HG02973 (cell line): ENCODE results near the gene TNFAIP2.

Source experiments
- ATAC-seq: cut with Tn5 transposase; IDR thresholded peaks from one replicate; pipeline ENCODE4 v1.9.1; 2021; ENCODE audit warnings: moderate library complexity; ENCODE audit not compliant: unreplicated experiment

Gene TNFAIP2

DNA sequence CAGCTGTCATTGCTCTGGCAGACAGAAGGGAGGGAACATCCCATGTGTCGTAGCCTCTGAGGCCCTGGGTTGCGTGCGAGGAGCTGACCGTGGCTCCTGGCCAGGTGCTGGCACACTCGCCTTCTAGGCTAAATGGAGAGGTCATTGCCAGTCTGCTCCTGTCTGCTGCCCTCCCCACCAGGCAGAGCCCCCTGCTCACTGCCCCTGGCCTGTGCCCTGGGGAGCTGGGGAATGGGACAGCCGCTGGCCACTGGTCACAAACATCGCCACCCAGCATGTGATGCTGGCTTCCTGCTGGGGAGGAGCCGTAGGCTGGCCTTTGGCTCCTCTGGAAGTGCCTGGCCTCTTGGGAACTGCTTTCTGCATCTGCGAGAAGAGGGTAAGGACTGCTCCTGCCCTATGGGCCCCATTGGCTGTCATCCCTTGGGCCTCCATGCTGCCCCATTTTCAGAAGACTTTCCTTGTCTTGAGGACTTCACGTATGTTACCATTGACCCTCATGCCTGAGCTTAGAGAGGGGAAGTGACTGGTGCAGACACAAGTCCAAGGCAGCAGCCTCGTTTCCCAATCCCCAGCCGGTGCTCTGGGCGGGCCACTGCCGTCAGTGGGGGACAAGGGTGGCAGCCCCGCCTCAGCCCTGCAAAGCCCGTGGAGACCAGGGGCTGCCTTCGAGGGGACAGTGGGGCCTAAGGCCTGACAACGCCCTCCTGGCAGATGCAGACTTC is 2.0 kb upstream of the TNFAIP2 start:
- ATAC-seq, result no peak

DNA sequence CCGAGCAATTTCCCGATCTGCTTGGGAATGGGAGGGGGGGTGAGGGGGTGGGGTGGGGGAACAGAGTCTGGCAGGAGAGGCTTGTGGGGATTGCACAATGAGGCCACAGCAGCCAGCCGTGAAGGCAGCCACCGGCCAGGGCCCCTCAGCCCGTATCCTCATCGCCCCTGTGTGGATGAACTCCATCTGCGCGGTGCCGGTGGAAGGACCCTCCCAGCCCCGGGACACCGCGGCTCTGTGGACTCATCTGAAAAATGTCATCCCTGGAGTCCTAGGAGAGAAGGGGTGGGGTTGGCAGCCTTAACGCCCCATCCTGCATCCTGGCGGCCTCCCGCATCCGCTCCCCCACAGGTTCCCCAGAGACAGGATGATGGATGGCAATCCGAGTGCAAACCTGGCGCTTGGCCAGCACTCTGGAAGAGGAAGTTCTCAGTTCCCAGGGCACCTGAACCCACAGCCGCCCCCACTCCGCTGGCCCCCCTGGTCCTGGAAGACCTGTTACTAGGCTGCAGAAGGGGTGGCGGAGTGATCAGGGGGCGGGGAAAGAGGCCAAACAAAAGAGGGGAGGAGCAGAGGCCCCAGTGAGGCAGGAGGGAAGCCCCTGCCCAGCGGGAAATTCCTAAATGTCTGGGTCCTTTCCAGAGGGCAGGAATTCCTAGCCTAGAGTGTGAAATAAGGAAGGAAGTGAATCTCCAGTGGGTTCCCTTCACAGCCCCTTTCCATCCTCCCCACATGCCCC is 1.2 kb upstream of the TNFAIP2 start:
- no peak for ATAC-seq

DNA sequence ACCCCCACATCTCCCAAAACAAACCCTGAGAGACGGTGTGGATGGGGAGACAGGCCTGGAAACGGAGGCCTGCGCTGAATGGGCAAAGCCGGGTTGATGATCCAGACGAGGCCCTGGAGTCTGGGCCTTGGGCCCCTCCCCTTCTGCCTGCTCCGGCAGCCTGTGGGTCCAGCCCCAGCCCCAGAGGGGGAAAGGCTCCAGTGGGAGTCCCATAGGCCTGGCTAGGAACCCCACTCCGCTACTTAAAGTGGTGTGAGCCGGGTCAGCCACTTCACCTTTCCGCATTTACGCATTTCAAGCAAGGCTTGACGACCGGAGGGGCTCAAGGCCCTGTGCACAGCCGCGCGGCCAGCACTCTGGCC is 695 bp upstream of the TNFAIP2 start:
- ATAC-seq, result no peak

DNA sequence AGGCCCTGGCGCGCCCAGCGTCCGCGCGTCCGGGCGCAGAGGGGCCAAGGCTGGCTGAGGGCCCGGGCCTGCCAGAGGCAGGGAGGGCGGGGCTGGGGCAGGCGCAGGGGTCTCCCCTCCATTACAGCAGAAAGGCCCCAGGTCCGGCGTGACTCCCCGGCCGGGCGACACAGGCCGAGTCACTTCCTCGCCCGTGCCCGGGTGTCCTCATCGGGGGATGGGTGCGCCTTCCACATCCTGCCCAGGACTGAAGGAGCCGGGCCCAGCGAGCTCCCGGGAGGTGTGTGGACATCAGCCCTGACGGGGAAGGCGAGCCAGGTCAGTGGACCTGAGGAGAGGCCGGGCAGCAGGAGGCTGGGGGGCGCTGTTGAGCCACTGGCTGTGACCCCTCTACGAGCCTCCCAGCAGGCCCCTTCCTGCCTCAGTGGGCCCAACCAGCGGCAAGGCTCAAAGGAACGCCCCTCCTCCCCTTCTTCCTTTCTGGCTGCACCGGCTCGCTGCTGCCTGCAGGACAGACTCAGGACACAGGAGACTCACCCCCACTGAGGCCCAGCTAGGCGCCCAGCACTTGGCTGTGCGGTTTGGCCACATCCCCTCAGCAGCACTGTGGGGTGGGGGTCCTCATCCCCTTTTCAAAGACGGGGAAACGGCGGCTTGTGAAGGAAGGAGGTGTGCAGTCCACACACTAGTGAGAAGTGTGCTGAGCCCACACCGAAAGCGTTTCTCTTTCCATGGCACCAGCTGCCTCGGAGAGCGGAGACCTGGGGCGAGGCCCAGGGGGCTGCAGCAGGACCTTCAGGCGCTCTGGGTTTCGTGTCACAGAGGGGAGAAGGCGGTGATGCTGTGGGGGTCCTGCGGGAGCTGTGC is 606 bp downstream of the TNFAIP2 start:
- no peak for ATAC-seq

DNA sequence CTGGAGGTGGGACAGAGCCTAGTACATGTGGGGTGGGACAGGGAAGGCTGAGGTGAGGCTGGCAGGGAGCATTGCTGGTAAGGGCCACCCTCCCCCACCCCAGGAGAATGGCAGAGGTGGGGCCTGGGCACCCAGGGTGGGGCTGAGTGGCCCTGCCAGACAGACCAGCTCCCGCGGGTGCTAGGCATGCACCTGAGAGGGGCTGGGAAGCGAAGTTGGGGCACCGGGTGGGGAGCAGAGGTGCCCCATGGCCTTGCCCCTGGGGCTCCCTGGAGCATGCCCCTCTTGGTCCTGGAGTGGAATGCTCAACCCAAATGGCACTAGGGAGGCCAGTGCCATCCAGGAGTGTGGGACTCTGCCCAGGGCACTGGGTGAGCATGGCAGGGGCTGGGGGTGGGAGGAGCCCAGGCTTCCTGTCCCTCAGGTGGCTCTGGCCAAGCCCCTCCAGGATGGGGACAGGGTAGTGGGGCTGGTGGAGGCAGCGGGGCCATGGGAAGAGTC is 1.3 kb downstream of the TNFAIP2 start:
- no peak for ATAC-seq

DNA sequence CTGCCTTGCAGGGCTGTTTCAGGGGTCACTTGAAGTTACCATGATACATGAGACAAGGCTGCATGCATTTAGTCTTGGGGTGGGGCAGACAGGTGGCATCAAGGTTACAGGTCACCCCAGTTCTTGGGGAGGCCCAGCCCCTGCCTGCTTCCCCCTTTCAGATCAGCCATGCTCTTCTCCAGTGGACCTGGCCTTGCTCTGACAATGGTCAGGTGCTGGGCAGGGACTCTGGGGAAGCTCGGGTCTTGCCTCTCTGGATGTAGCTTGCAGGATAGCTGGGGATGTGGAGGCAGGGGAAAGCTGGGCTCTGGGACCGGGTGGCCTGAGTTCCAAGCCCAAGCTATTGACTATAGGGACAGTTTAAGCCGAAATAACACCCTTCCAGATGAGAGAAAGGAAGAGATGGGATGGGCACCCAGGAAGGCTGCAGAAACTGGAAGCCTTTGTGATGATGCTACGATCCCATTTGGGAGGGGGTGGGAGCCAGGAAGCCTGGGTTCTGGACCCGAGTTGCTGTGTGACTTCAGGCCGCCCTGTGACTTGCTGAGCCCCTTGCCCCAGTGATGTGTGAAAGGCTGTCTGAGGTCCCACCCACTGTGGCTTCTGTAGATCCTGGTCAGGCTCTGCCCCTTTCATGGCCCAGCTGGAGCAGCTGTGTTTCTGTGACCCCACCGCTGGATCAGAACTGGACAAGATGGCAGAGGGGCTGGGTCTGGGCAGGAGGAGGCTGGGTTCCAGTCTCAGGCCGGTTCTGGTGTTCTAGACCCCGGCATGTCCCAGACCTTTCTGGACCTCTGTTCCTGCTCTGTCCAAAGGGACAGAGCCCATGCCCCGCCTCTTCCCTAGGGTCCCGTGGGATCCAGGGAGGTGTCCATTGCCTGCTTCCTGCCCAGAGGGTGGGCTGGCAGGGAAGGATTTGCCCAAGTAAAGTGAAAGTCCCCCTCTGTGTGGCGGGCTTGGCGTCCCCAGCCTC is 2.1 kb downstream of the TNFAIP2 start:
- ATAC-seq, result no peak

DNA sequence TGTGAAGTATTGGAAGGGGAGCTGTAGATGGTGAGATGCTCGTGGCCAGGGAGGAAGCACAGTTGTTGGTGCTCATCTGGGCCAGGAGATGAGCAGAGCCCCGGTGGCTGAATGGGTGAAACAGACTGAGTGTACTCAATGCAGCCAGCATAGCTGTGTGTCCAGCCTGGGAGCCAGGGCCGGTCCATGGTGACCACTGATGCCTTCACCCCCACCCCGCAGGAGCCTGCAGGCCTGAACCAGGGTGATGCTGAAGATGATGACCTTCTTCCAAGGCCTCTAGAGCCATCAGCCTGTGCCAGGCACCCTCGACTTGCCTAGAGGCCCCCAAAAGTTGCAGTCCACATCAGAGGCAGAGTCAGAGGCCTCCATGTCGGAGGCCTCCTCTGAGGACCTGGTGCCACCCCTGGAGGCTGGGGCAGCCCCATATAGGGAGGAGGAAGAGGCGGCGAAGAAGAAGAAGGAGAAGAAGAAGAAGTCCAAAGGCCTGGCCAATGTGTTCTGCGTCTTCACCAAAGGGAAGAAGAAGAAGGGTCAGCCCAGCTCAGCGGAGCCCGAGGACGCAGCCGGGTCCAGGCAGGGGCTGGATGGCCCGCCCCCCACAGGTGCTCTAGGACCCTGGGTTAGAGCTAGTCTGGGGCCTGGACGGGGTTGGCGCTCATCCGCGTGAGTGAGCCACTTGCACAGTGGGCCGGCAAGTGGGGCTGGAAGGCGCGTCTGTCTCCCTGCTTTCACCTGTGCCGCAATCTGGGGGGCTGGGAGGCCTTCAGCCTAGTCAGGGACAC is 3.0 kb downstream of the TNFAIP2 start:
- no peak for ATAC-seq

DNA sequence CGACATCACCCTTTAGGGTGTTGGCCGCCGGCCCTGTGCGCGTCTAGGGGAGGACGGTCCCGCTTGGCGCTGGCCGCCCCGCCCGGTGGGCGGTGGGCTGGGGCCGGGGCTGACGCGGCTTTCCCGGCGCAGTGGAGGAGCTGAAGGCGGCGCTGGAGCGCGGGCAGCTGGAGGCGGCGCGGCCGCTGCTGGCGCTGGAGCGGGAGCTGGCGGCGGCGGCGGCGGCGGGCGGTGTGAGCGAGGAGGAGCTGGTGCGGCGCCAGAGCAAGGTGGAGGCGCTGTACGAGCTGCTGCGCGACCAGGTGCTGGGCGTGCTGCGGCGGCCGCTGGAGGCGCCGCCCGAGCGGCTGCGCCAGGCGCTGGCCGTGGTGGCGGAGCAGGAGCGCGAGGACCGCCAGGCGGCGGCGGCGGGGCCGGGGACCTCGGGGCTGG is 3.6 kb downstream of the TNFAIP2 start:
- ATAC-seq, result no peak

DNA sequence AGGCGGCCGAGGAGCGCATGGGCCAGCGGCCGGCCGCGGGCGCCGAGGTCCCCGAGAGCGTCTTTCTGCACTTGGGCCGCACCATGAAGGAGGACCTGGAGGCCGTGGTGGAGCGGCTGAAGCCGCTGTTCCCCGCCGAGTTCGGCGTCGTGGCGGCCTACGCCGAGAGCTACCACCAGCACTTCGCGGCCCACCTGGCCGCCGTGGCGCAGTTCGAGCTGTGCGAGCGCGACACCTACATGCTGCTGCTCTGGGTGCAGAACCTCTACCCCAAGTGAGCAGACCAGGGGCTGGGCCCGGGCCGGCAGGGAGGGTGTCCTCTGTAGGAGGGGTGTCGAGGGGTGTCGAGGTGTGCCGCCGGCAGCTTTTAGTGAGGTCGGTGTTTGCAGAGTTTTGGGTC is 4.1 kb downstream of the TNFAIP2 start:
- no peak for ATAC-seq

DNA sequence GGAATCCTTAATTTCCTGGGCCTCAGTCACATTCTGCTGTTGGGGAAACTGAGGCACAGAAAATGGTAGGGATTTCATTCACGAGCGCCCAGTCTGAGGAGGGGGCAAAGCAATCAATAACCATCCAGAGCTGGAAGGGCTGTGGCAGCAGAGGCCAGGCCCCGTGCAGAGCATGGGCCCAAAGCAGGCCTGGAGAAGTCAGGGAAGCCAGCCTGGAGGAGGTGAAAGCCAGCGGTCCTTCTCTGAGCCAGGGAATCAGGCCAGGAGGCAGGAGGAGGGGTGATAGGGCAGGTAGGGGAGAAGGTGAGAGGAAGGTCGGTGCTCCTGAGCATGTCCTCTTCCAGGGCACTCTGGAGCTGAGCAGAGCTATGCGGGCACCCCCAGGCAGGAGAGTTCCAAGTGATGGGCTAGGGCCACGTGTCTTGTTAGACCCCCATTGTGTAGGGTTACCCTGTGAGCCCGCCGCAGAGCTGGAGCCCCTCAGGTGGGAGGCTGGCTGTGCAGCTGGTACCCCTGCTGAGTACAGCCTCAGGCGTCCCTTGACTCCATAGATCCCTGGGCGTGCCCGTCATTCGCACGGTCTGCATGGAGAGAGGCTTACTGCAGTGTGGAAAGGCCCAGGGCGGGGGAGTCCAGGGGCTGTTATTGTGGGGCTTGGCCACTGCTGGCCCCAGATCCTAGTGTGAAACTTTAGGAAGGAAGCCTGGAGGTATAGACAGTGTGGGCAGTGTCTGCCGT is 4.8 kb downstream of the TNFAIP2 start:
- no peak for ATAC-seq

DNA sequence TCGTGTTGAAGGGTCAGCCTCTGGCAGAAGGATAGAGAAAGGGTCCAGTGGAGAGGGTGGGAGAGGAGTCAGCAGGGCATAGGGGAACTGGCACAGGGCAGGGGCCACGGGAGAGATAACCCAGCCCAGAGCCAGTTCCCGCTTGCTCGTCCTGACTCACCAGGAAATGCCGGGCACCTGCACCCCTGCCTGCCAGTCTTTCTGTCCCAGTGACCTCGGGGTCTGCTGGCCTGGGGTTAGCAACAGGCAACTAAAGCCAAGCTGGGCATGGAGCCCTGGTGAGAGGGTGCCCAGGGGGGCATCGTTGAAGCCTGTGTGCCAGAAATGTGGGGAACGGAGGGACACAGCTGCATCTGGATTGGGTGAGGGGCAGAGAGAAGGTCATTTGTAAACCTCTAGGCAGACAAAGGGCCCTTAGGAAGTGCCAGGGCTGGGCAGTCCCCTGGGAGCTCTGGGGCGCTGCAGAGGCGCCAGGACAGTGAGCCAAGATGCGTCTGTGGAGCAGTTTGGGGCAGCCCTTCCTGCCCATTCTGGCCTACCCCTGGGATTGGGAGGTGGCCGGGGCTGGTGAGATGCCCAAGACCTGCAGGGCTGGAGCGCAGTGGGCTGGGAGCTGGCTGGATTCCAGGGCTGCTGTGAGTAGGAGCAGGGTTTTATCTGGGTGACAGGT is 5.5 kb downstream of the TNFAIP2 start:
- ATAC-seq, result no peak

DNA sequence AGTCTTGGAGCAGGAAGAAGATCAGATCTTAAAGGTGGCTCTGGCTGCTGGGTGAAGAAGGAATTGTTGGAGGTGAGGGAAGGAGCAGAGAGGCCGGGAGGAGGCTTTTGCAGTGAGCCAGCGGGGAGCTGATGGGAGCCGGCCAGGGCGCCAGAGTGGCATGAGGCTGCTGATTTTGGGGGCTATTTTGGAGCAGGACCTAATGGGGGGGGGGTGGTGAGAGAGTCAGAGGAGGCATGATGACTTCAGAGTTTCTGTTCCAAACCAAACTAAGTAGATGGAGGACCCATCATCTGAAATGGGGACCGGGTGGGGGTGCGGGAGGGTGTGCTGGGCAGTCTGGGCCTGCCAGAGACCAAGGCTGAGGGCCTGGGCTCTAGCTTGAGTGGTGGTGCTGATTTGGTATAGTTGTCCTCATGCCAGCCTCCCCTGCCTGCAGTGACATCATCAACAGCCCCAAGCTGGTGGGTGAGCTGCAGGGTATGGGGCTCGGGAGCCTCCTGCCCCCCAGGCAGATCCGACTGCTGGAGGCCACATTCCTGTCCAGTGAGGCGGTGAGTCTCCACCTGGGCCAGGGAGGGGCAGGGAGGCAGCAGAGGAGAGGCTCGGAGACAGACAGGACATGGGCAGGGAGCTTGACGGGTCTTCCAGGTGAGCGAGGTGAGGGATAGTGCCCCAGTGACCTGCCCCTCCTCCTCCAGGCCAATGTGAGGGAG is 6.2 kb downstream of the TNFAIP2 start:
- no peak for ATAC-seq

DNA sequence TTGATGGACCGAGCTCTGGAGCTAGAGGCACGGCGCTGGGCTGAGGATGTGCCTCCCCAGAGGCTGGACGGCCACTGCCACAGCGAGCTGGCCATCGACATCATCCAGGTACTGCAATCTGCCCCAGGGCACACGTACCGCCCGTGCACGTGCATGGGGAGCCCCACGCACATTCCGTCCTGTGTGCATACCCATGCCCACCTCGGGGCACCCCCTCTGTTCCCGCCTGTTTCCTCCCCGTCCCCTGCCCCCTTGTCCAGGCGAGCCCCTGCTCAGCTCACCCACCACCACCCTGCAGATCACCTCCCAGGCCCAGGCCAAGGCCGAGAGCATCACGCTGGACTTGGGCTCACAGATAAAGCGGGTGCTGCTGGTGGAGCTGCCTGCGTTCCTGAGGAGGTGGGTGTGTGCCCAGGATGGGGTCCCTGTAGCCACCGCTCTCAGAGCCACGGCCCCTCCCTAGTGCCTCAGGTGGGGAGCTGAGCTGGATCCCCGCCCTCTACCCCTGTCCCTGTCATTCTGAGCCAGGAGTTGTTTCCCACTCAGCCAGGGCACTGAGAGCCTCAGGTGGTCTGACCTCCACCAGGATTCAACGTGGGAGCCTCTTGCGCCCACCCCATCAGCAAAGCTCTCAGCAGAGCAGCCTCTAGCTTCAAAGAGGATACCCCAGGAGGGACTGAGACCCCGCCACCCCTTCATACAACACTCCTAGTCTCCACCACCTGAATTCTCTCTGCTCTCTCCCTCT is 6.9 kb downstream of the TNFAIP2 start:
- no peak for ATAC-seq

DNA sequence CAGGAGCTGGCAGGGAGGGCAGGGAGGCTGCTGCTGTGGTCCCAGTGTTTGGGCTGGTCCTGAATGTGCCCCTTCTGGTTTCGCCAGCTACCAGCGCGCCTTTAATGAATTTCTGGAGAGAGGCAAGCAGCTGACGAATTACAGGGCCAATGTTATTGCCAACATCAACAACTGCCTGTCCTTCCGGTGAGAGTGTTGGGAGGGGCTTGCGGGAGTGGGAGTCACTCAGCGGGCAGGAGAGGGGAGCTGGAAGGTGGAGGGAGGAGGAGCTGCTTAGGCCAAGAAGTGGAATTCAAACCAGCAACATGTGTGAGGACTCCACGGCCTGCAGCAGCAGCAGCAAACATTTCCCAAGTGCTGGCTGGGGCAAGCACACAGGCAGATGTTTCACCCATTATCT is 7.7 kb downstream of the TNFAIP2 start:
- no peak for ATAC-seq

DNA sequence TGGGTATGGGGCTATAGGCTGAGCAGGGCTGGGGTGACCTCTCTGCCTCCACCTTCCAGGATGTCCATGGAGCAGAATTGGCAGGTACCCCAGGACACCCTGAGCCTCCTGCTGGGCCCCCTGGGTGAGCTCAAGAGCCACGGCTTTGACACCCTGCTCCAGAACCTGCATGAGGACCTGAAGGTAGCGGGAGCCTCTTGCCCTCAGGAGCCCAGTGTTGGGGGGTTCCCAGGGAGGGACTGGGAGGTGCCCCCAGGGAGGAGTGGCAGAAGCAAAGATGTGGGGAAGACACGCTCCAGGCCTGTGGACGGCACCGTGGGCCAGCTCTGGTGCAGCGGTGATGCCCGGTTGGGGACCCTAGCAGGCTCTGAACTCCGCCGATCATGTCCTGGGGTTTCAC is 8.3 kb downstream of the TNFAIP2 start:
- no peak for ATAC-seq

DNA sequence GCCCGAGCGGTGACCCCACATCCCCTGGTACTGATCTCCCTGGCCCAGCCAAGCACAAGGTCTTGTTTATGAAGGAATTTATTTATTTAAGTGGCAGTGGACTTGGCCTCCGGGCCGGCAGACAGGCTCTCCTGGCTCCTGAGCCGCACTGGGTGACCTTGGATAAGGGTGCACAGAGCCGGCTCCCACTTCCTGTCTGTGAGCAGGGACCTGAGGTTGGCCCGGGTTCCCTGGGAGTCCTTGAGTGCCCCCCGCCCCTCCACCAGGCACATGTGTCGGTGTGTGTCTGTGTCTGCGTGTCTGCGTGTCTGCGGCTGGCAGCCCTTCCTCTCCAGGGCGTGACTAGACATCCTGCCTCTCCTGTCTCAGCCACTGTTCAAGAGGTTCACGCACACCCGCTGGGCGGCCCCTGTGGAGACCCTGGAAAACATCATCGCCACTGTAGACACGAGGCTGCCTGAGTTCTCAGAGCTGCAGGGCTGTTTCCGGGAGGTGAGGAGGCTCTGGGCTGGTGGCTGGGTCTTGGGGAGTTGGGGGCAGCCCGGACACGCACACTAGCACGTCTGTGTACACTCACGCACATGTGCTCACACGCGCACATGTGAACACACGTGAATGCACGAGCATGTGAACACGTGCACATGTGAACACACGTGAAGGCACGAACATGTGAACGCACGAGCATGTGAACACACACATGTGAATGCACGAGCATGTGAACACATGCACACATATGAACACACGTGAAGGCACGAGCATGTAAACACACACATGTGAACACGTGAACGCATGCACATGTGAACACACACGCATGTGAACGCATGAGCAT is 9.3 kb downstream of the TNFAIP2 start:
- ATAC-seq, result no peak
